NK-92 (cell line): ENCODE measurements around the gene CDC23.
"Not testable (repeated sequence)": the region's sequence is repeated elsewhere in the genome, so short reads cannot be mapped to it uniquely, and the experiment has no call there.

Experiments
- DNase-seq: peaks from one replicate; lab custom pipeline; 2025; ENCODE audit not compliant: unreplicated experiment; lab: John Stamatoyannopoulos, UW

CDC23 gene

DNA sequence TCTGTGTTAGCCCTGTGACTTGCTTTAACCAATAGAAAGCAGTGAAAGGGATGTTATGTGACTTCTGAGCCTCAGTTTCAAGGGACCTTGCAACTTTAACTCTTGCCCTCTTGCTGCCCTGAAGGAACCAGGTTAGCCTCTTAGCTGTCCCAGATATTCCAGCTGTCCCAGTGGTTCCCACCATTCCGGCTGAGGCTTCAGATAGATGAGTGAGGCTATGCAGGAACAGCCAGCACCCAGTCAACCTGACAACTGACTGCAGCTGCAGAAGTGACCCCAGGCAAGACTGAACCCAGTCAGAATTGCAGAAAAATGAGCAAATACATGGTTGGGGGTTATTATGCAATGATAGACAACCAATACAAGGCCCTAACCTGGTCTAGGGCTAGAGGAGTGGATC, 10.4 kb upstream of the CDC23 start:
- no peak for DNase-seq

DNA sequence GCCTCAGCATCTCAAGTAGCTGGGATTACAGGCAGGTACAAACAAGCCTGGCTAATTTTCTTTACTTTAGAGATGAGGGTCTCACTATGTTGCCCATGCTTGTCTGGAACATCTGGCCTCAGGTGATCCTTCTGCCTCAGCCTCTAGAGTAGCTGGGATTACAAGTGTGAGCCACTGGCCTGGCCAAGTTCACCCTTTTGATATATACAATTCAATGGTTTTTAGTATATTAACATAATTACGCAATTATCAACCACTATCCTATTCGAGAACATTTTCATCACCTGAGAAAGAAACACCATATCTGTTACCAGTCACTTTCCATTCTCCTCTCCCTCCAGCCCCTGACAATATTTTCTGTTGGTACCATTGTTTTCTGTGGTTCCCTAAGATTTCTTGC, 3.7 kb upstream of the CDC23 start:
- no peak for DNase-seq

DNA sequence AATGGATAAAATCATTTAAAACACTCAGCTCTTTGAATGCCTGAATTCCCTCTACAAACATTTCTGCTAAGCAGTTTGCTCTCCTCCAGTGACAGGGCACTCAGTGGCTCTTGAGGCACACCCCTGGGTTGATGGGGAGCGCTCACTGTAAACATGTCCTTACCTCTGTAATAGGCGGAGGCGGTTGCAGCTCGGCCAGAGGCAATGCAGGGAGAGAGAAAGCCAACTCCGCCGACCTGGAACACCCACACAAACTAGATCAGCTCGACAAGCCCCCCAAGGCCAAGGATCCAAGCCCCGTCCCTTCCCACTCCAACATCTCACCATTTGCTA, 329 bp downstream of the CDC23 start:
- no peak for DNase-seq

DNA sequence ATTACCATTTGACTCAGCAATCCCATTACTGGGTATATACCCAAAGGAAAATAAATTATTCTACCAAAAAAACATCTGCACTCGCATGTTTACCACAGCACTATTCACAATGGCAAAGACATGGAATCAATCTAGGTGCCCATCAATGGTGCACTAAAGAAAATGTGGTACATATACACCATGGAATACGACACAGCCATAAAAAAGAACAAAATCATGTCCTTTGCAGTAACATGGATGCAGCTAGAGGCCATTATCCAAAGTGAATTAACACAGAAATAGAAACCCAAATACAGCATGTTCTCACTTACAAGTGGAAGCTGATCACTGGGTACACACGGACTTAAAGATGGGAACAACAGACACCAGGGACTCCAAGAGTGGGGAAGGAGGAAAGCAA, 2.1 kb downstream of the CDC23 start:
- DNase-seq = no peak

DNA sequence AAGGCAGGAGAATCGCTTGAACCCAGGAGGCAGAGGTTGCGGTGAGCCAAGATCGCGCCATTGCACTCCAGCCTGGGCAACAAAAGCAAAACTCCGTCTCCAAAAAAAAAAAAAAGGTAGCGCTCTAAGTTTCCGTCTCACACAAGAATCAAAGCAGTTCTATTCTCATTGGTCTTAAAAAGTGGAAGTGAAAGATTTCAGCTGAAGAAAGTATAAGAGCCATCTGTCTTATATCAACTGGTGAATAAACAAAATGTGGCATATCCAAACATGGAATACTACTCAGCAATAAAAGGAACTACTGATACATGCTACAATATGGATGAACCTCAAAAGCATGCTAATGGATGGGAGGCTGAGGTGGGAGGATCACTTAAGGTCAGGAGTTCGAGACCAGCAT, 19.3 kb downstream of the CDC23 start:
- not testable (repeated sequence) for DNase-seq

DNA sequence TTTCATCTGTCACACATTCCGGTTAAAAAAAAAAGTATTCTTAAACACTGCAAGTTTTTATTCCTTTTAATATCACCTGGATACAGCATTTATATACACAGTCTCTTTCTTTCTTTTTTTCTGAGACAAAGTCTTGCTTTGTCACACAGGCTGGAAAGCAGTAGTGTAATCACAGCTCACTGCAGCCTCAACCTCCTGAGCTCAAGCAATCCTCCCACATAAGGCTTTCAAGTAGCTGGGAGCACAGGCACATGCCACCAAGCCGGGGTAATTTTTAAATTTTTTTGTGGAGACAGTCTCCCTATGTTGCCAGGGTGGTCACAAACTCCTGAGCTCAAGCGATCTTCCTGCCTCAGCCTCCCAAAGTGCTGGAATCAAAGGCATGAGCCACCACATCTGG, 20.3 kb downstream of the CDC23 start:
- DNase-seq = no peak

DNA sequence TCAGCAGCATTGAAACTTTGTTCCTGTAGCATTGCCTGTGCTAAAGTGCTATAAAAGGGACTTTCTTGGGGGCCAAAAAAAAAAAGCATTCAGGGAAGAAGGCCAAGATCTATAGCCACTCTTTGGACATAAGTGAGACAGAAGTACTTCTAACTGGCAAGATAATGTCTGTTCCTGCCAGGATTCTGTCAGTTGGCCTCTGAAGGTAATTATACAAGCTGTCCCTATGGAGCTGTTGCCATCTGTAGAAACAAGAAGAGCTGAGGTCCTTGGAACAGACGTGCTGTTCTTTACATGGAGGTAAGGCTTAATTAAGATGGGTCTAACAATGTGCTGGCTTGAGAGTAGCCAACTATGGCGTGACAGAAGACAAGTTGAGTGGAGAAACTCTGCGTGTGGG, 24.5 kb downstream of the CDC23 start:
- no peak for DNase-seq

DNA sequence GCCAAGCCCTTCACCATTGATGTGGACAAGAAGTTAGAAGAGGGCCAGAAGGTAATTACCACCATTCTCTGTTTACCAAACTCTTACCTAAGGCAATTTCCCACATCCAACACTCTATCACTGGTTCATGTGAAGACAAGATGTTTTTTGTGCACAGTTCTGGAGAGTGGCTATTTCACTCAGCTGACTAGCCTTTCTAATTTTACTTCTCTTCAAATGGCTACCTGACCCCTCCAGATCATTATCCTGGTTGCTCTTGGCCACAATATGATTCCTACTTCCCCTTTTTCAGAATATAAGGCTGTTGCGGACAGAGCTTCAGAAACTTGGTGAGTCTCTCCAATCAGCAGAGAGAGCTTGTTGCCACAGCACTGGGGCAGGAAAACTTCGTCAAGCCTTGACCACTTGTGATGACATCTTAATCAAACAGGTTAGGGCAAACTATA, 27.1 kb downstream of the CDC23 start:
- no peak for DNase-seq

DNA sequence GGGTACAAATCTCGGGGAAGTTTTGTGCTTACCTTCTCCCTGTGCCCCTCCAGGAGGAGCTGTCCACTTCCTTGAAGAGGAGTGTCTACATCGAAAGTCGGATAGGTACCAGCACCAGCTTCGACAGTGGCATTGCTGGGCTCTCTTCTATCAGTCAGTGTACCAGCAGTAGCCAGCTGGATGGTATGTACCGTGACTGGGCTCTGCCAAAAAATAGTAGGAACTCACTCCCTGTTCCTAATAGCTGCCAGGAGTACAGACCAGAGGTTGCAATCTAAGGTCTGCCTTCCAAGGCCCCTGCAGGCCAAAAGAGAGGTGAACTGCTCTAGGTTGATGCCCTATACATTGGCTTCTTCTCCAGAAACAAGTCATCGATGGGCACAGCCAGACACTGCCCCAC, 30.3 kb downstream of the CDC23 start:
- DNase-seq = no peak

DNA sequence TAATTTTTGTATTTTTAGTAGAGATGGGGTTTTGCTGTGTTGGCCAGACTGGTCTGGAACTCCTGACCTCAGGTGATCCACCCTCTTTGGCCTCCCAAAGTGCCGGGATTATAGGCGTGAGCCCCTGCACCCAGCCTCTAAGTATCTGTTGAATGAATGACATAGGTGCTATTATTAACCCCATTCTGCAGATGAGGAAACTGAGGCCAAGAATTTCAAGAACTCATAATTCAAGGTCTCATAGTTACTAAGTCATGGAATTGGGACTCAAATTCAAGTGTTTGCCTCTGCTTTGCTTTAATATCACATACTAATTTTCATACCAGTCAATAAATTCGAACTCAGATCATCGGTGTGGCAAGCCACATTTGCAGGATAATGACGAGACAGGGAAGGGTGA, 32.3 kb downstream of the CDC23 start:
- DNase-seq = no peak

DNA sequence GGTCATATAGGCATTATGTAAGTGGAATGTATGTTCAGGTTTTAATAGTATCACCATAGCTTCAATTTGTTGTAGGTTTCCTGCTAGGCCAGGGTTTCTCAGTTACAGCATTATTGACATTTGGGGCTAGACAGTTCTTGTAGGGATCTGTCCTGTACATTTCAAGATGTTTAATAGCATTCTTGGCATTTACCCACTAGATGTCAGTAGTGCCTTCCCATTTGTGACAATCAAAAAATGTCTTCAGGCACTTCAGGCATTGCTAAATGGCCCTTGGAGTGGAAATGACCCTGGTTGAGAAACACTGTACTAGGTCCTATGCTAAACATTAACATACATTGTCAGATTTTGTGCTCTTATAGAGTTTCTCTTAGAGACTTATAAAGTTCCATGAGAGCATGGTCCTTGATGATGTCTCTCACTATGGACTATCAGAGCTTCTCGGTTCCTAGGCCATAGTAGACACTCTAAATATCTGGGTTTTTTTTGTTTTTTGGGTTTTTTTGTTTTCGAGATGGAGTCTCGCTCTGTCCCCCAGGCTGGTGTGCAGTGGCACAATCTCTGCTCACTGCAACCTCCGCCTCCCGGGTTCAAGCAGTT, 32.8 kb downstream of the CDC23 start:
- DNase-seq = no peak

DNA sequence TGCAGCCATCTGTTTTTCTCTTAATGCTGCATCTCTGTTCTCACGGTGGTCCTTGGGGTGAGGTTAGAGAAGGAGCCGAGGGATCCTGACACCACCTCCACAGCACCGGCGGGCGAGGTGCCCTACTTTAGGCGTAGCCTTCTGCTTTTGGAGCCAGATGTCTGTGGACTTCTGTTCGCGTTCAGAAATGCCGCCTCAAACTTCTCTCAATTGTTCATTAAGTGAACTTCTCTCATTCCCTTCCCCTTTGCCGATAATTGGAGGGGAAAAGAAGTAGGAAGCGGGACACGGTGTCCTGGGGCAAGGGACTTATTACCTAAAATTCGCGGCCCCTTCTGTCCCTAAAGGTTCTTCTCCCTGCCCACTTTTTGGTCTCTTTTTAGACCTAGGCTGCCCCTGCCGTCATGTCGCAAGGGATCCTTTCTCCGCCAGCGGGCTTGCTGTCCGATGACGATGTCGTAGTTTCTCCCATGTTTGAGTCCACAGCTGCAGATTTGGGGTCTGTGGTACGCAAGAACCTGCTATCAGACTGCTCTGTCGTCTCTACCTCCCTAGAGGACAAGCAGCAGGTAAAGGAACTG, 33.8 kb downstream of the CDC23 start:
- no peak for DNase-seq

DNA sequence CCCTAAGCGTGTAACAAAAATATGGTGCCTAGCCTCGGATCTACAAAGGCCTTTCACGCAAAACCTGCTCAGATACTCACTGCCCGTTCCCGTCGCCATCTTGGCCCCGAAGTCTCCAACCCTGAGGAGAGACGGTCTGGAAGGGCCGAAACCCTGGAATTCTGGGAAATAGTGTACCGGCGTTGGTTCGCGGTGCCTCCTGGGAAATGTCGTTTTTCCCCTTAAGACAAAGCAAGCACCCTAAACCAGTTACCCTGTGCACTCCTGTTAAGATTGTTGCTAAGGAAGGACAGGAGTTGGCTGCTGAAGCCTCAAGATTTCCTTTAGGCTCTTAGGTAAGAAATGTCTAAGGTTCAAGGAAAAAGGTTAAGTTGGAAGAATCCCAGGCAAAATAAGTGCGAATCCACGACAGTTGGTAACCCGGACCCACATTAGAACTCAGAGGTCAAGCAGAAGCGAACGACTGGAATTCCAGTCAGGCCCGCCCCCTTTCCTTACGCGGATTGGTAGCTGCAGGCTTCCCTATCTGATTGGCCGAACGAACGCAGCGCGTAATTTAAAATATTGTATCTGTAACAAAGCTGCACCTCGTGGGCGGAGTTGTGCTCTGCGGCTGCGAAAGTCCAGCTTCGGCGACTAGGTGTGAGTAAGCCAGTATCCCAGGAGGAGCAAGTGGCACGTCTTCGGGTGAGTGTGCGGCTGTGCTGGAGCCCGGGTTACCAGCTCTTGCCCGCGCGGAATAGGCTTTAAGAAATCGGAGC, 34.4 kb downstream of the CDC23 start, which contains the start of the genes BRD8 and KIF20A:
BRD8 (minus strand) TSS at position 115 of the 761 bp plus-strand sequence; CDS start at position 99, 16 bp downstream.
KIF20A (plus strand) TSS at position 597 of the 761 bp plus-strand sequence. CDS start 569 bp downstream, outside the sequence.
- DNase-seq = peak; percentile 19

DNA sequence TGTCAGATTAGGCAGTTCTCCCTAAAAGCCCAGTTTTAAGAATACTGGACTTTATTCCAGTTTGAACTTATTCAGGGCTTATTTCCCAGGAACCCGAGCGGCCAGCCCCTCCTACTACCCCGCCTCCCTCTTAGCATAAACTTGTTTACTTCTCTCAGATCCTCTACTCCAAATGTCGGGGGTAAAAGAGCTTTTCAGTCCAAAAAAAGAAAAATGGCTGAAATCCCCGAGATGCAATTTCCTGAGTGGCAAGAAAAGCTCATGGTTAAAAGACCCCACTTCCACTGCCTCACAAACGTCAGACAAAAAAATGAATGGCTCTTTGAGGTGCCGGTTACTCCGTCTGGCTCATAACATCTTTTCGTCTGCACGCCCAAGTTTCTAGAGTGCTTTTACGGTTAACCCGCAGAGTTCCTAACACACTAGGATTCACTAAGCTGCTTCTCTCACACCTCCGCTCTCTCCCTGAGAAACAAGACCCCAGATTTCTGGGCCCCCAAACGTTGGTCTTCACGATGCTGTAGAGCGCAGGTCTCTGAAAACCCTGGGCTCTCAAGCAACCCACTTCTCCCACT, 35.1 kb downstream of the CDC23 start:
- no peak for DNase-seq

DNA sequence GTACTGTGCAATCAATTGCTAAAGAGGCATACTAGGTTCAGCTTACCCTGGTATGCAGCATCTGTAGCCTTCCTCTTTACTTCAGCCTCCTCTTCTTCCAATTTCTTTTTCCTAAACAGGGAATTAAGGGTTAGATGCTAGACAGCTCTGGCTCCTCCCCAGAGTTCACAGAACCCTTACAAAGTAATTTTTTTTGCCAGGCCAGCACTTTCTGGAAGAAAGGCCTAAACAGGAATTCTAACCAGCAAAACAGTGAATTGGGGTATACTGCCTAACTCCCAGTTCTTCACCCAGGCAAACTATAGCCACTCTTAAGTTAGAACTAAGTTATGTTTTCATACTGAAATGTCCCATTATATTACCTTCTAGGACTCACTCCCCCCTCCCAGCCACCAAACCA, 42.8 kb downstream of the CDC23 start:
- no peak for DNase-seq

DNA sequence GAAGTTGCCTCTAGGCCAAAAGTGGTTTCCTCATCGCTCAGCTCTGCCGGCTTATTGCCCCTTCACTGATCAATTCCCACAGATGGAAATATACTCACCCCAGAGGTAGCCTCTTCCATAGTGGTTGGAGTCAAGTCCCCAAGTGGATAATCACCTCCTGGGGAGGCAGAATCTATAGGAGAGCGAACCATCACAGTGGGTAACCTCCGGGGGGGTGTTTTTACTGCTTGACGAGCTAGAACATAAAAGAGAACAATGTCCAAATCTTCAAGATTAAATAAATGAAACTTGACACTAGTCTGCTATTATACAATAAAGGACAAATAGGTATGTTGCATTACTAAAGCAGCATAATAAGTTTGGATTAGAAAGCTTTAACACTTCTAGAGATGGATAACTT, 44.0 kb downstream of the CDC23 start:
- DNase-seq = no peak

DNA sequence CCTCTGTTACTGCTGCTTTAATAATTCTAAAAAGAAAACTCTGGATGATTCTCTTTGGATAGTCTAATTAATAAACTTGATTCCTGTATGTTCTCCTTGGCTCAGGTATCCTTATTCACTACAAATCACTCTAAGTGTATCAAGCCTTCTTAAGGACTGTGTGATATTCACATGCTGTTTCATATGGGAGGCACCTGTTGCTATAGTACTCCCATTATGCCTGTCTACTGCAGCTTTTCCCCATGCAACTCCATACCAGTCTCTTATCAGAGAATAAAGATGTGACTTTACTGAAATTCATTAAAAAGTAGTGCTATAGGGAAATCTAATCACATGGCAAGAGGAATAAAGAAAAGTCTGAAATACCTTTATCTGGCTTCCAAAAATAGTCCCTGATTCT, 49.4 kb downstream of the CDC23 start:
- no peak for DNase-seq

DNA sequence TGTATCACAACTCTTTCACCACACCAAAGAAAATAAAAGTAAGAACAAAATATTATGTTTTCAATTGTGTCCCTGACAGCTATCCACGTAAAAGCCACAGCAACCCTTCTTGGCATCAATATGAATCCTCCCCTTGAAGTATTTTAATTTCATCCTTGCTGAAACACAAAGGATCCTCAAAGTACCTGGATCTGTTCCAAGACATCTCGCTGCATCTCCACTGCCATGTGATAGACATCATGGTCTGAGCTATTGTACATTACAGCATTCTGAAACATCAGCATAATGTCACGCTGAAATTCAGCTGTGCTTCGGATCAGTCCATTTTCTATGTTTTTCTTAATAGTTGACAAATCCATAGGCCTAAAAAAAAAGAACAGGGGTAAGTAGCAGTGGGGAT, 52.4 kb downstream of the CDC23 start:
- no peak for DNase-seq

DNA sequence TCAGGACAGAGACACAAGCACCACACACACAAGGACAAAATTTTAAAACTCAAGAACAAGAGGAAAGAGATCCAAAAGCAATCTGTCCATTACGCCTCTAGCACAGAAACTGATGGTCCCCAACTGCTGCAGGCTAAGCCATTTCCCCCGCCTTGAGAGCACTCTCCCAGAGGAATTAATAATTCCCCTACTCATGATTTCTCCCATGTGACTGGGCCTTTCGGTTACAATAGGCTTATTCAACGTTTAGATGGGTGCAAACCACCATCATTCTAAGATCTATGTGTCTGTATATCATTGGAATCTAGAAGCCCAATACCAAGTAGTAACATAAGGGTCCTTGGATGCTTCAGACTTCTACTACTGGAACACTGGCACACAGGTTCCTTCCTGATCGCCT, 53.5 kb downstream of the CDC23 start:
- DNase-seq = no peak

DNA sequence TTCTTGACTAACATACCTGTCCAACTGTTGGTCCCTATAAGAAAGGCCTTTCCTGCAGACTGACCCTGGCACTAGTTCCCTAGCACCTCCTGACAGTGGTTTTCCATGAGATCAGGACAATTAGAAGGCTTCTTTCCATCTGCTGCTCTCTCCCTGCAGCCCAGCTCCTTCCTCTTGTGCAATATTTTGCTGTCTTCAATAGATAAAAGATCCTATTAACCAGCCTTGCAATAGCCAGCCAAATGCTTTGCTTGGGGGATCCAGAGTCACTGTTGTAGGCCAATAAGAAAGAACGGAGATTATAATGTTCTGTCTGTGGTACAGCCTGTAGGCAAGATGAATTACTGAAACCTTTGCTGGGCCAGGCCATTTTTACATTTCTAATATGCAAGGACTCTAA, 55.5 kb downstream of the CDC23 start:
- no peak for DNase-seq

DNA sequence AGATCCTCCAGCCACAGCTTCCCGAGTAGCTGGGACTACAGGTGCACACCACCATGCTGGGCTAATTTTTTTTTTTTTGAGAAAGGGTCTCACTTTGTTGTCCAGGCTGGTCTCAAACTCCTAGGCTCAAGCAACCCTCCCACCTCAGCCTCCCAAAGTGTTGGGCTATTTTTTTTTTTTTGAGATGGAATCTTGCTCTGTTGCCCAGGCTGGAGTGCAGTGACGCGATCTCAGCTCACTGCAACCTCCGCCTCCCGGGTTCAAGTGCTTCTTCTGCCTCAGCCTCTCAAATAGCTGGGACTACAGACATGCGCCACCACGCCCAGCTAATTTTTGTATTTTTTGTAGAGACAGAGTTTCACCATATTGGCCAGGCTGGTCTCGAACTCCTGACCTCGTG, 57.1 kb downstream of the CDC23 start:
- not testable (repeated sequence) for DNase-seq

DNA sequence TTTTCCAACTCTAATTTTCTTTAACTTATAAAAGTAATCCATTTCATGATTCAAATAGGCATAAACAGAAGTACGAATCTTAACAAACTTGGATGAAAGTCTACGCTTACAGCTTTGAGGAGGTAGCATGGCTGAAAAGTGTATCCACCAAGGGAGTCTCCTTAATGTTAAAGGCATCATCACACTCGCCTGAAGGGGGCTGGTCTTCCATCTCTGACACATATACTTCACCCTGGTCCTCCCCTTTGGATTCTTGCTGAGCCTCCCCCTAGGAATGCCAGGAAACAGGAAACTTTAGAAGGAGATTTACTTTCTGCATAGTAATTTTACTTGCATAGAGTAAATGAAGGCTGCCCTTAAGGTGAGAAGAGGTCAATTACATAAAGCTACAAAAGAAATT, 63.6 kb downstream of the CDC23 start:
- no peak for DNase-seq
